GM23338 (cell line): ENCODE results near the gene ESYT2. TPM values are rescaled to one million over a fixed set of nuclear protein-coding genes. Genes with fewer than 3 reads are reported as not detected.
"Not testable (repeated sequence)": the region's sequence is repeated elsewhere in the genome, so short reads cannot be mapped to it uniquely, and the experiment has no call there.

Experiments
- ATAC-seq: fragments of 200-7000 bp; cut with Tn5 transposase; 3 replicates; pipeline ENCODE4 v1.9.1; 2020
- DNase-seq: peaks from one replicate; pipeline ENCODE4 v3.0.0-alpha.2; 2015; ENCODE audit warnings: low spot score
- H2AFZ ChIP-seq: fragments of 200-600 bp; sonication (generic); 2 replicates; pipeline ENCODE4 v1.8.0; 2016; ENCODE audit warnings: antibody characterized with exemption, mild to moderate bottlenecking, moderate library complexity
- H3F3A ChIP-seq: fragments of 200-600 bp; sonication (generic); replicated peaks from 2 replicates; pipeline ENCODE4 v1.8.0; 2017; ENCODE audit warnings: antibody characterized with exemption, mixed run types, low read depth
- H3K27ac ChIP-seq: fragments of 200-600 bp; sonication (generic); 2 replicates; pipeline ENCODE4 v1.6.1; 2016; ENCODE audit warnings: low read depth
- H3K27me3 ChIP-seq: fragments of 200-600 bp; sonication (generic); 2 replicates; pipeline ENCODE4 v1.8.0; 2016; ENCODE audit warnings: mild to moderate bottlenecking, mixed run types, moderate library complexity; ENCODE audit not compliant: insufficient read depth
- H3K36me3 ChIP-seq: fragments of 200-600 bp; sonication (generic); 2 replicates; pipeline ENCODE4 v1.8.0; 2016; ENCODE audit warnings: mild to moderate bottlenecking; ENCODE audit not compliant: insufficient read depth
- H3K4me1 ChIP-seq: fragments of 200-600 bp; sonication (generic); 2 replicates; pipeline ENCODE4 v1.8.0; 2016; ENCODE audit warnings: mild to moderate bottlenecking, moderate library complexity; ENCODE audit not compliant: insufficient read depth
- H3K4me2 ChIP-seq: fragments of 200-600 bp; sonication (generic); 2 replicates; pipeline ENCODE4 v1.7.1; 2017; ENCODE audit warnings: mixed run types
- H3K4me3 ChIP-seq: fragments of 200-600 bp; sonication (generic); 2 replicates; pipeline ENCODE4 v1.6.1; 2016; ENCODE audit warnings: mixed run types
- H3K79me2 ChIP-seq: fragments of 200-600 bp; sonication (generic); replicated peaks from 2 replicates; pipeline ENCODE4 v1.8.0; 2017; ENCODE audit warnings: mild to moderate bottlenecking; ENCODE audit not compliant: insufficient read depth
- H3K9me2 ChIP-seq: fragments of 200-600 bp; sonication (generic); 2 replicates; pipeline ENCODE4 v1.8.0; 2017; ENCODE audit not compliant: insufficient read depth
- H4K20me1 ChIP-seq: fragments of 200-600 bp; sonication (generic); replicated peaks from 2 replicates; pipeline ENCODE4 v1.8.0; 2017; ENCODE audit warnings: mild to moderate bottlenecking; ENCODE audit not compliant: insufficient read depth
- H3K27ac Mint-ChIP-seq: 2 replicates; pipeline ENCODE4 v1.8.0; 2020; ENCODE audit warnings: inconsistent platforms, mild to moderate bottlenecking, moderate library complexity, mixed read lengths
- H3K27me3 Mint-ChIP-seq: 3 replicates; pipeline ENCODE4 v1.8.0; 2022; ENCODE audit warnings: low read depth, mild to moderate bottlenecking, moderate library complexity, mixed read lengths, inconsistent platforms; ENCODE audit not compliant: insufficient read depth, poor library complexity
- H3K36me3 Mint-ChIP-seq: 3 replicates; pipeline ENCODE4 v1.8.0; 2021; ENCODE audit warnings: low read depth, mild to moderate bottlenecking, inconsistent platforms, moderate library complexity, mixed read lengths
- H3K4me1 Mint-ChIP-seq: 3 replicates; pipeline ENCODE4 v1.8.0; 2020; ENCODE audit warnings: mild to moderate bottlenecking, inconsistent platforms, mixed read lengths
- H3K4me3 Mint-ChIP-seq: 3 replicates; pipeline ENCODE4 v1.8.0; 2021; ENCODE audit warnings: moderate library complexity, mild to moderate bottlenecking, inconsistent platforms, mixed read lengths
- H3K9me3 Mint-ChIP-seq: 3 replicates; pipeline ENCODE4 v1.8.0; 2020; ENCODE audit warnings: moderate library complexity, mild to moderate bottlenecking, inconsistent platforms, mixed read lengths
- ETS1 ChIP-seq: IDR thresholded peaks from 2 replicates; pipeline ENCODE4 v1.6.1; 2016; ENCODE audit warnings: antibody characterized with exemption
- JUNB ChIP-seq: IDR thresholded peaks from one replicate; pipeline ENCODE4 v1.6.1; 2016; ENCODE audit warnings: antibody characterized with exemption; ENCODE audit not compliant: unreplicated experiment
- ZNF462 ChIP-seq: fragments of 250-450 bp; sonication (Bioruptor Pico); IDR thresholded peaks from 2 replicates; pipeline ENCODE4 v1.5.0; 2020; ENCODE audit warnings: mild to moderate bottlenecking, moderate library complexity
- polyA plus RNA-seq: library from polyadenylated mRNA; unstranded; fragments of >200 nt; fragmentation: Nextera tagmentation; extraction: Ambion mirVana; gene quantifications from 2 replicates; pipeline ENCODE4 v1.2.1, GENCODE V29; 2016
- total RNA-seq: library from RNA; depleted of rRNA; stranded (reverse); fragments of >200 nt; shearing (Covaris generic); gene quantifications from 2 replicates; pipeline ENCODE4 v1.2.3, GENCODE V29; 2014

ESYT2 gene
- total and polyA plus RNA-seq, 2 experiments from 2014 or later, result 9.6 to 52.7 TPM

GRCh38 chr7:158829342-158830210 lies at the start of gene ESYT2 (continued):
- TF ChIP-seq ZNF462 (CRISPR knock-in tag) (no peak), JUNB (no peak), ETS1 (no peak)

- H4K20me1 ChIP-seq, H3F3A ChIP-seq, H3K4me1 ChIP-seq, DNase-seq, ATAC-seq, H3K27me3 ChIP-seq, H2AFZ ChIP-seq, H3K9me3 Mint-ChIP-seq, H3K27me3 Mint-ChIP-seq, H3K4me2 ChIP-seq, H3K36me3 ChIP-seq, H3K4me3 ChIP-seq, H3K79me2 ChIP-seq, H3K27ac Mint-ChIP-seq, H3K4me3 Mint-ChIP-seq, H3K4me1 Mint-ChIP-seq, H3K27ac ChIP-seq, H3K9me2 ChIP-seq: not testable (repeated sequence)
- H3K36me3 Mint-ChIP-seq, result peaks cover 38% of the 10 kb centered on the region
Observed at GRCh38 chr7:158878151-158879079, 49.1 kb upstream of the ESYT2 start.
